NCI-H2171 treated with DMSO at 0.1 percent for 48 hours (cell line): ENCODE results near the gene SPG21.

Experiments used
- DNase-seq: peaks from one replicate; lab custom pipeline; 2025; lab: John Stamatoyannopoulos, UW

Gene SPG21

GRCh38 chr15:64991536-64992135, 1.9 kb upstream of the SPG21 start:
- DNase-seq = peak; percentile 62

GRCh38 chr15:64990168-64990470, 405 bp upstream of the SPG21 start:
- DNase-seq = no peak

GRCh38 chr15:64987136-64987535, 2.6 kb downstream of the SPG21 start:
- no peak for DNase-seq

GRCh38 chr15:64985366-64986033, 4.2 kb downstream of the SPG21 start:
- DNase-seq = no peak

GRCh38 chr15:64982472-64982871, 7.2 kb downstream of the SPG21 start:
- no peak for DNase-seq

- DNase-seq = no peak
Observed at GRCh38 chr15:64981812-64982431, 7.8 kb downstream of the SPG21 start.

- DNase-seq = no peak
Observed at GRCh38 chr15:64979252-64979710, 10.4 kb downstream of the SPG21 start.

GRCh38 chr15:64975390-64975789, 14.3 kb downstream of the SPG21 start:
- no peak for DNase-seq

- DNase-seq = no peak
Observed at GRCh38 chr15:64970698-64971097, 19.0 kb downstream of the SPG21 start.

GRCh38 chr15:64969401-64969800, 20.3 kb downstream of the SPG21 start:
- no peak for DNase-seq

GRCh38 chr15:64961013-64961412, 28.7 kb downstream of the SPG21 start:
- no peak for DNase-seq

- DNase-seq = no peak
Observed at GRCh38 chr15:64960153-64960552, 29.6 kb downstream of the SPG21 start.

GRCh38 chr15:64959128-64959527, 30.6 kb downstream of the SPG21 start:
- no peak for DNase-seq

GRCh38 chr15:64954395-64954794, 35.3 kb downstream of the SPG21 start:
- DNase-seq = no peak

GRCh38 chr15:64951777-64952418, 37.8 kb downstream of the SPG21 start:
- no peak for DNase-seq

GRCh38 chr15:64950888-64951287, 38.8 kb downstream of the SPG21 start:
- DNase-seq = peak; percentile 11

- no peak for DNase-seq
Observed at GRCh38 chr15:64949383-64950186, 40.1 kb downstream of the SPG21 start.

GRCh38 chr15:64948916-64949315, 40.8 kb downstream of the SPG21 start:
- DNase-seq = no peak

- DNase-seq = no peak
Observed at GRCh38 chr15:64947211-64947610, 42.5 kb downstream of the SPG21 start.

GRCh38 chr15:64944961-64945360, 44.8 kb downstream of the SPG21 start:
- no peak for DNase-seq

- DNase-seq = no peak
Observed at GRCh38 chr15:64943512-64944225, 46.0 kb downstream of the SPG21 start.

GRCh38 chr15:64942356-64942755, 47.4 kb downstream of the SPG21 start:
- no peak for DNase-seq
